Osteocyte (in vitro differentiated cells): ENCODE data around the gene CDCA4. TPM values are rescaled to one million over a fixed set of nuclear protein-coding genes. Genes with fewer than 3 reads are reported as not detected.

ENCODE experiments used
- DNase-seq: peaks from one replicate; pipeline ENCODE4 v3.0.0; 2021; ENCODE audit warnings: mixed read lengths; ENCODE audit not compliant: unreplicated experiment; ENCODE audit errors: extremely low spot score
- H3K27ac Mint-ChIP-seq: one replicate; pipeline ENCODE4 v1.8.0; 2021; ENCODE audit warnings: mild to moderate bottlenecking, mixed read lengths; ENCODE audit not compliant: unreplicated experiment
- H3K27me3 Mint-ChIP-seq: one replicate; pipeline ENCODE4 v1.8.0; 2021; ENCODE audit warnings: mixed read lengths; ENCODE audit not compliant: unreplicated experiment
- H3K36me3 Mint-ChIP-seq: one replicate; pipeline ENCODE4 v1.8.0; 2021; ENCODE audit warnings: mixed read lengths; ENCODE audit not compliant: unreplicated experiment
- H3K4me1 Mint-ChIP-seq: one replicate; pipeline ENCODE4 v1.8.0; 2021; ENCODE audit warnings: mixed read lengths; ENCODE audit not compliant: unreplicated experiment
- H3K4me3 Mint-ChIP-seq: one replicate; pipeline ENCODE4 v1.8.0; 2021; ENCODE audit warnings: mild to moderate bottlenecking, moderate library complexity, mixed read lengths; ENCODE audit not compliant: unreplicated experiment
- H3K9me3 Mint-ChIP-seq: one replicate; pipeline ENCODE4 v1.8.0; 2021; ENCODE audit warnings: mixed read lengths; ENCODE audit not compliant: unreplicated experiment
- total RNA-seq: library from RNA; stranded (reverse); gene quantifications from 2 replicates; pipeline ENCODE4 v1.2.1, GENCODE V29; 2021
- TF ChIP-seq, protein P1 (sequence below): fragments of 200-600 bp; sonication (generic); IDR thresholded peaks from 2 replicates; pipeline ENCODE4 v1.5.0; 2021; ENCODE audit warnings: antibody characterized with exemption, mild to moderate bottlenecking, moderate library complexity

The CDCA4 gene
- total RNA-seq, 1 donor from 2014 or later: 14.6 TPM

DNA sequence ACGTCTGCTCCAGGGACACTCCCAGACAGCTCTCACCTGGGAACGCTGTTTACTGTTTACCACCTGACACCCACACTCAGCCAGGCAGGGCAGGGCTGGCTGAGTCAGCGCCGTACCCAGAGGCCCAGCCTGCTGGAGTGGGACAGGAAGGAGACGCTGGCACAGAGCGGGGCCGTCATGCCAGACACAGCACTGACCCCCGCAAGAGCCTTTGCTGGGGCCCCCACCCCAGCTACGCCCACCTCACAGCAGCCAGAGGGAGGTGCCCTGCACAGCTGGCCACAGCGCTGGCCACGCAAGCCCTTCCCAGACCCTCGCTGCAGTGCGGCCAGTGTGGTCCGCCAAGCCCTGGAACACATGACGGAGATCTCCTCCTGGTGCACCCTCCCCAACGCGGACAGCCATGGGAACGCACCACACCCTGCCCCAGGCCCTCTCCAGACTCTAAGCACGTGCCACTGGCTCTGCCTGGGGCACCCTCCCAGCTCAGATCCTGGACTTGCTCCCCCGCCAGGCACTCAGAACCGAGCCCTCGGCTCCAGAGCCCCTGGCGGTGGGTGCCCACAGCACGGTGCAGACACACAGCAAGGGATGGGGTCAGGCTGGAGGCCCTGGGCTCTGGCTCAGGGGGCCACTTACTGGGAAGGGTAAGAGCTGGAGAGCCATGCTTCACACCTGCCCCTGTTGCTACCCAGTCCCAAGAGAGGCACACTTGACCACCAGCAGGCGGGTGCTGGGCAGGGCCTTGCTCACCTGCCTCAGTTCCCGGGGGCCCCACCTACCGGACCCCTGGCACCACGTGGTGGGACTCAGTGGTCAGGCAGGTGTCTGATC, 48.4 kb downstream of the CDCA4 start:
- peak overlapping the region; percentile 93 for H3K27ac Mint-ChIP-seq

DNA sequence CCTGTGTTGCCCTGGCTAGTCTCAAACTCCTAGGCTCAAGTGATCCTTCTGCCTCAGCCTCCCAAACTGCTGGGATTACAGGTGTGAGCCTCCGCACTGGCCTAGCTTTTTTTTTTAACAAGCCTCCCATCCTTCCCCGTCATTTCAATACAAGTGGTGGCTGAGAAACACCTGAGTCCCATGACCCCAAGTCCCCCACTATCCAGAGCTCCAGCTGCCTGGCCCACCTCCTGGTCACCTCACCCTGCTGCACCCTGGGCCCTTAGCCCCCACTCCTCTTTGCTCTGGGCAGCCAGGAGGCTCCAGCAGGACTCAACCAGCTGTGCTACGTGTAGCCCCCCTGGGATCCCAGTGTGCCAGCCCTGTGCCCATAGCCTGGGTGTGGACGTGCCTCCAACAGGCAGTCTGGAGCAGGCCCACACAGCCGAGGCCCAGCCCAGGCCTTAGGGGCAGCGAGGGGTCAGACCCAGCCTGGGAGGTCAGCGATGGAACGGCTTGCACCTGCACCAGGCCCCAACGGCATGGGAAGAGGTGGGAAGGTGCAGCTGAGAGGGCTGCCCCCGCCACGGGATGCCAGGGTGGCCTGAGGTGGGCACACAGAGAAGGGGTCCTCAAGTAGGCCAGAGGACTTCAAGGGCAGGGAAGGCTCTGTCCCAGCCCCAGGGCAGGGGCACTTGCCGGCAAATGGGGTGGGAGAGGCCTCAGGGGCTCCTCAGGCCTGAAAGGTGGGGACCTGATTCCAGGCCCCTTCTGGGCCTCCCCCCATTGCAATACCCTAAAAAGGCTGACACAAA, 49.2 kb downstream of the CDCA4 start:
- Mint-ChIP-seq H3K36me3 (no peaks in the 10 kb centered on the region), H3K27ac (peak overlapping the region; percentile 93), H3K4me1 (peaks cover 89% of the 10 kb centered on the region), H3K9me3 (no peaks in the 10 kb centered on the region), H3K27me3 (no peaks in the 10 kb centered on the region), H3K4me3 (peak overlapping the region; percentile 26)
- TF ChIP-seq, protein P1, sequence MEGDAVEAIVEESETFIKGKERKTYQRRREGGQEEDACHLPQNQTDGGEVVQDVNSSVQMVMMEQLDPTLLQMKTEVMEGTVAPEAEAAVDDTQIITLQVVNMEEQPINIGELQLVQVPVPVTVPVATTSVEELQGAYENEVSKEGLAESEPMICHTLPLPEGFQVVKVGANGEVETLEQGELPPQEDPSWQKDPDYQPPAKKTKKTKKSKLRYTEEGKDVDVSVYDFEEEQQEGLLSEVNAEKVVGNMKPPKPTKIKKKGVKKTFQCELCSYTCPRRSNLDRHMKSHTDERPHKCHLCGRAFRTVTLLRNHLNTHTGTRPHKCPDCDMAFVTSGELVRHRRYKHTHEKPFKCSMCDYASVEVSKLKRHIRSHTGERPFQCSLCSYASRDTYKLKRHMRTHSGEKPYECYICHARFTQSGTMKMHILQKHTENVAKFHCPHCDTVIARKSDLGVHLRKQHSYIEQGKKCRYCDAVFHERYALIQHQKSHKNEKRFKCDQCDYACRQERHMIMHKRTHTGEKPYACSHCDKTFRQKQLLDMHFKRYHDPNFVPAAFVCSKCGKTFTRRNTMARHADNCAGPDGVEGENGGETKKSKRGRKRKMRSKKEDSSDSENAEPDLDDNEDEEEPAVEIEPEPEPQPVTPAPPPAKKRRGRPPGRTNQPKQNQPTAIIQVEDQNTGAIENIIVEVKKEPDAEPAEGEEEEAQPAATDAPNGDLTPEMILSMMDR: no peak
- DNase-seq: no peak

More for the DNA sequence above, 48.4 kb downstream of the CDCA4 start:
- H3K9me3 Mint-ChIP-seq: no peaks in the 10 kb centered on the region
- no peaks in the 10 kb centered on the region for H3K27me3 Mint-ChIP-seq
- TF ChIP-seq, protein P1: no peak
- peak; percentile 91 for DNase-seq
- no peak overlapping the region for H3K4me3 Mint-ChIP-seq
- peaks cover 93% of the 10 kb centered on the region for H3K4me1 Mint-ChIP-seq
- H3K36me3 Mint-ChIP-seq: no peaks in the 10 kb centered on the region

DNA sequence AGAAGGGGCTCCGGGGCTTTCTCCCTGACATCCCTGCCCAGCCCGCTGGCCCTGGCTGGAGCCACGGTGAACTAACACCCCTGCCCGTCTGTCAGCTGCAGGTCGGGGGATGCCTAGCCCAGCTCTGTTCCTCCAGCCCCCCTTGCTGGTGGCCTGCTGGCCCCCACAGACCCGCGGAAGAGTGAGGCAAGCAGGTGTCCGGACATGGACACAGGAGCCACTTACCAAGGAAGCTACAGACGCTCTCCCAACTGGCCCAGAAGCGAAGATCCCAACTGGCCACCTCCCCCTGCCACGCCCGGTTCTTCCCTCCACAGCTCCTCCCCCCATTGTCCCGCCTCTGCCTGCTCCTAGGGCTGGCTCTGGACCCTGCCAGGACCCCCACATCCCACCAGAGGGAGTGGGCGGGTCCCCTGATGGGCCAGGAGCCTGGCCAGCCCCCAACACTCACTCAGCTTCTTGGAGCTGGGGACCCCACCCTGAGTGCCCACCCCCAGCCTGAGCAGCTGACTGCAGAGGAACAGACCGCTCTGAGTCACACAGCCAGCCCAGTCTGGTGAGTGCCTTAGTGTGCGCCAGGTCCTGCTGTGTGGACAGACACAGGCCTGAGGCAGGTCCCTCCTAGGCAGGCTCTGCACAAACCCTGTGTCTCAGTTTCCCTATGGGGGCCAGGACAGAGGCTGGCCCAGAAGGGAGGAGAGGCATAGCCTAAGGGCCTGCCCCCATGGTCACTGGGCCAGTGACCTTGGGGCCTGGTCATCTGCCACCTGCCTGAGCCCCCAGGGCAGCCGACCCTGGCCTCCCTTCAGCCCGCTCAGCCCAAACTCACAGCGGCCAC, 50.4 kb downstream of the CDCA4 start:
- peak overlapping the region; percentile 93 for H3K27ac Mint-ChIP-seq

DNA sequence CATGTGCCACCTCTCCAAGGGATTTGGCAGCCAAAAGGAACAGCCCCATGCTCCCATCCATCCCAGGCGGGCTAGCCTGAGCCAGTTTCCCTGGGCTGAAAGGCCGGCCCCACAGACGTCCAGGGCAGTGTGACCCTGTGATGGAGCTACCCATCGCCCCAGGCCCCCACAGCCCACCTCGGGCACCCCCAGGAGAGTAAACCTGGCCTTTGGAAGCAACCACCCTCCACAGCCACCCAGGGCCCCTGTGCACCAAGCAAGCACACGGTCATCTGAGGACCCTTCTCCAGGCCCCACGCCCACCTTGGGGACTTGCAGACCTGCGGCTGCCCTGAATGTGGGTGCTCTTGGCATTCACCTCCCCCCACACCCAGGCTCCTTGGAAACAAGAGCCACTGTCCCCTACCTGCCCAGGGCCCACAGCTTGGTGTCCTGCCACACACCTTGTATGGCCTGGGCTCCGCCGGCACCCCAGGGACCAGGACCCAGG, 51.1 kb downstream of the CDCA4 start:
- no peak for DNase-seq
- Mint-ChIP-seq H3K4me3 (peak overlapping the region; percentile 75), H3K36me3 (no peaks in the 10 kb centered on the region), H3K27ac (peak overlapping the region; percentile 93), H3K9me3 (no peaks in the 10 kb centered on the region), H3K27me3 (no peaks in the 10 kb centered on the region), H3K4me1 (peaks cover 78% of the 10 kb centered on the region)
- TF ChIP-seq, protein P1: no peak

More for the DNA sequence above, 50.4 kb downstream of the CDCA4 start:
- H3K4me3 Mint-ChIP-seq: peak overlapping the region; percentile 75
- TF ChIP-seq, protein P1: no peak
- H3K4me1 Mint-ChIP-seq: peaks cover 79% of the 10 kb centered on the region
- H3K27me3 Mint-ChIP-seq: no peaks in the 10 kb centered on the region
- H3K9me3 Mint-ChIP-seq: no peaks in the 10 kb centered on the region
- peak; percentile 92 for DNase-seq
- H3K36me3 Mint-ChIP-seq: no peaks in the 10 kb centered on the region
